K562 (cell line): ENCODE measurements around the gene CKLF. TPM values are rescaled to one million over a fixed set of nuclear protein-coding genes. Genes with fewer than 3 reads are reported as not detected.
A peak's percentile ranks its signal among the peaks of the same experiment; 100 is the strongest.

ENCODE experiments used
- FOXJ3 ChIP-seq: sonication (generic); formaldehyde crosslinking; IDR thresholded peaks from 2 replicates; pipeline ENCODE4 v1.4.0; 2020; ENCODE audit warnings: mild to moderate bottlenecking, missing genetic modification reagents
- MTA1 ChIP-seq: fragments of 450-650 bp; IDR thresholded peaks from 2 replicates; pipeline ENCODE4 v1.6.1; 2017; ENCODE audit warnings: borderline replicate concordance
- RFX1 ChIP-seq: fragments of 450-650 bp; IDR thresholded peaks from 2 replicates; pipeline ENCODE4 v1.6.1; 2016; ENCODE audit warnings: mild to moderate bottlenecking, moderate library complexity
- ZNF253 ChIP-seq: fragments of 250-450 bp; sonication (Bioruptor Pico); conservative IDR thresholded peaks from 2 replicates; pipeline ENCODE4 v1.6.1; 2021; ENCODE audit warnings: mild to moderate bottlenecking
- ZNF41 ChIP-seq: fragments of 250-450 bp; sonication (Bioruptor Pico); conservative IDR thresholded peaks from 2 replicates; pipeline ENCODE4 v1.4.0; 2020; ENCODE audit warnings: mild to moderate bottlenecking
- ZNF561 ChIP-seq: fragments of 450-650 bp; formaldehyde crosslinking; conservative IDR thresholded peaks from 2 replicates; pipeline ENCODE4 v1.4.0; 2020; ENCODE audit warnings: mild to moderate bottlenecking, moderate library complexity
- ZNF696 ChIP-seq: fragments of 250-450 bp; sonication (Bioruptor Pico); conservative IDR thresholded peaks from 2 replicates; pipeline ENCODE4 v1.4.0; 2020; ENCODE audit warnings: mild to moderate bottlenecking, moderate library complexity
- ZSCAN32 ChIP-seq: fragments of 450-650 bp; formaldehyde crosslinking; IDR thresholded peaks from 2 replicates; pipeline ENCODE4 v1.4.0; 2020; ENCODE audit warnings: mild to moderate bottlenecking, moderate library complexity
- polyA plus RNA-seq, 8 experiments: library from polyadenylated mRNA; depleted of rRNA in 4 of 8; stranded (reverse) in 5 of 8; unstranded in 3 of 8; fragments of >200 nt; fragmentation: Nextera tagmentation in 2 of 8; fragmentation: Illumina TruSeq in 1 of 8; extraction: Ambion mirVana in 2 of 8; extraction: Trizol in 1 of 8; gene quantifications; 2 replicates each; pipeline versions ENCODE4 v1.2.1 to v1.2.3, GENCODE V29; 2011 to 2014; ENCODE audit warnings: inconsistent platforms in 1 of 8, missing spikeins in 1 of 8
- total RNA-seq, 7 experiments: library from RNA; depleted of rRNA in 6 of 7; stranded (reverse); fragments of >200 nt in 6 of 7; fragmentation: Illumina TruSeq in 2 of 7; extraction: Trizol in 2 of 7; gene quantifications; 2 replicates each; pipeline versions ENCODE4 v1.2.1 to v1.2.3, GENCODE V29; 2011 to 2021; ENCODE audit warnings: low replicate concordance in 1 of 7
- TF ChIP-seq, protein P1 (sequence below): fragments of 450-650 bp; IDR thresholded peaks from 2 replicates; pipeline ENCODE4 v1.6.1; 2016; ENCODE audit warnings: low read depth, mild to moderate bottlenecking, moderate library complexity
- TF ChIP-seq, protein P2 (sequence below): fragments of 450-650 bp; IDR thresholded peaks from 2 replicates; pipeline ENCODE4 v1.7.0; 2016; ENCODE audit warnings: borderline replicate concordance
- TF ChIP-seq, protein P3 (sequence below): IDR thresholded peaks from 3 replicates; pipeline ENCODE4 v1.6.1; 2011; ENCODE audit warnings: borderline replicate concordance, mild to moderate bottlenecking; ENCODE audit not compliant: insufficient read length, insufficient read depth
- TF ChIP-seq, protein P4 (sequence below): fragments of 450-650 bp; IDR thresholded peaks from 2 replicates; pipeline ENCODE4 v1.6.1; 2017; ENCODE audit warnings: antibody characterized with exemption
- TF ChIP-seq, protein P5 (sequence below), 2 experiments: fragments of 450-650 bp; IDR thresholded peaks; 2 replicates each; pipeline ENCODE4 v1.6.1; 2016; ENCODE audit warnings: mild to moderate bottlenecking in 2 of 2, borderline replicate concordance in 1 of 2, low read depth in 1 of 2, moderate library complexity in 1 of 2

CKLF gene
- total and polyA plus RNA-seq, 9 of the 15 experiments (the other 6 are each of a cell fraction or from before 2014, with no cell fraction given) = 84.8 to 322 (median 118) TPM

DNA sequence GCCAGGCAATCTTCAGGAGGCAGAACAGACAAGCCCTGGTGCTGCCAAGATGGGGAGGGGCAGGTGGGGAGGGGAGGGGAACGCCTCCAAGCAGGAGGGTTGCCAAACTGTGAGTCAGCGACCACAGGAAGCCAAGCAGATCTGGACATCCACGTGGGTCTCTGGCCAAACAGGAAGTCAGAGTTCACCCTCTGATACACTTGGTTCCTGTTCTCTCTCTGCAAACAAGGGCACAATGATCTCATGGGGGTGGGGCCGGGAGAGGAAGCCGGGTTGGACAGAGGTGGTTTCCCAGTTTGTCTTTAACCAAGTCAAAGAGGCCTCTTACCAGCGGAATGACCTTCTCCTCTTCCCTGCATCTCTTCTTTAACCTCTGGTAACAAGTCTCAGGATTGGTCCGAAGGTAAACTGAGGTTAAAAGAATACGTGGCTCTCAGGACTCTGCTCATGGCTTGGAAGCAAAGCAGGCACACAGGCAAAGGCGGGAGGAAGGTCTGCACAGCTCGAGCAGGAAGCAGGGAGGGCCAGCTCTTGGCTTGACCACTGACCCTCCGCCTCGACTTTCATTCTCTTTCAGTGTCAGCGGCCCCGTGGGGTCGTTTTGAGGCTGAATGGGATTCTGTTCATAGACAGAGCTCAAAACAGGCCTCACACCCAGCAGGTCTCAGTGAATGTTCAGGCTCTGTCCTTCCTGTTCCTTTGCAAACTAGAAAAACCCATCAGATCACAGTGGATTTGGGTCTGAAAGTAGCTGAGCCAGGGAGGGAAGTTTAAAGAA lies 35.4 kb upstream of the CKLF start (continued):
- TF ChIP-seq ZSCAN32 = no peak
- TF ChIP-seq RFX1 = no peak
- no peak for TF ChIP-seq ZNF41 (CRISPR knock-in tag)
- TF ChIP-seq, protein P1, sequence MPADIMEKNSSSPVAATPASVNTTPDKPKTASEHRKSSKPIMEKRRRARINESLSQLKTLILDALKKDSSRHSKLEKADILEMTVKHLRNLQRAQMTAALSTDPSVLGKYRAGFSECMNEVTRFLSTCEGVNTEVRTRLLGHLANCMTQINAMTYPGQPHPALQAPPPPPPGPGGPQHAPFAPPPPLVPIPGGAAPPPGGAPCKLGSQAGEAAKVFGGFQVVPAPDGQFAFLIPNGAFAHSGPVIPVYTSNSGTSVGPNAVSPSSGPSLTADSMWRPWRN = peak; percentile 80
- TF ChIP-seq ZNF696 (CRISPR knock-in tag) = no peak
- TF ChIP-seq, protein P2, sequence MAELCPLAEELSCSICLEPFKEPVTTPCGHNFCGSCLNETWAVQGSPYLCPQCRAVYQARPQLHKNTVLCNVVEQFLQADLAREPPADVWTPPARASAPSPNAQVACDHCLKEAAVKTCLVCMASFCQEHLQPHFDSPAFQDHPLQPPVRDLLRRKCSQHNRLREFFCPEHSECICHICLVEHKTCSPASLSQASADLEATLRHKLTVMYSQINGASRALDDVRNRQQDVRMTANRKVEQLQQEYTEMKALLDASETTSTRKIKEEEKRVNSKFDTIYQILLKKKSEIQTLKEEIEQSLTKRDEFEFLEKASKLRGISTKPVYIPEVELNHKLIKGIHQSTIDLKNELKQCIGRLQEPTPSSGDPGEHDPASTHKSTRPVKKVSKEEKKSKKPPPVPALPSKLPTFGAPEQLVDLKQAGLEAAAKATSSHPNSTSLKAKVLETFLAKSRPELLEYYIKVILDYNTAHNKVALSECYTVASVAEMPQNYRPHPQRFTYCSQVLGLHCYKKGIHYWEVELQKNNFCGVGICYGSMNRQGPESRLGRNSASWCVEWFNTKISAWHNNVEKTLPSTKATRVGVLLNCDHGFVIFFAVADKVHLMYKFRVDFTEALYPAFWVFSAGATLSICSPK = no peak
- TF ChIP-seq MTA1 = no peak
- TF ChIP-seq, protein P3, sequence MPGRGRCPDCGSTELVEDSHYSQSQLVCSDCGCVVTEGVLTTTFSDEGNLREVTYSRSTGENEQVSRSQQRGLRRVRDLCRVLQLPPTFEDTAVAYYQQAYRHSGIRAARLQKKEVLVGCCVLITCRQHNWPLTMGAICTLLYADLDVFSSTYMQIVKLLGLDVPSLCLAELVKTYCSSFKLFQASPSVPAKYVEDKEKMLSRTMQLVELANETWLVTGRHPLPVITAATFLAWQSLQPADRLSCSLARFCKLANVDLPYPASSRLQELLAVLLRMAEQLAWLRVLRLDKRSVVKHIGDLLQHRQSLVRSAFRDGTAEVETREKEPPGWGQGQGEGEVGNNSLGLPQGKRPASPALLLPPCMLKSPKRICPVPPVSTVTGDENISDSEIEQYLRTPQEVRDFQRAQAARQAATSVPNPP = no peak
- TF ChIP-seq ZNF561 (CRISPR knock-in tag) = no peak
- TF ChIP-seq, protein P4, sequence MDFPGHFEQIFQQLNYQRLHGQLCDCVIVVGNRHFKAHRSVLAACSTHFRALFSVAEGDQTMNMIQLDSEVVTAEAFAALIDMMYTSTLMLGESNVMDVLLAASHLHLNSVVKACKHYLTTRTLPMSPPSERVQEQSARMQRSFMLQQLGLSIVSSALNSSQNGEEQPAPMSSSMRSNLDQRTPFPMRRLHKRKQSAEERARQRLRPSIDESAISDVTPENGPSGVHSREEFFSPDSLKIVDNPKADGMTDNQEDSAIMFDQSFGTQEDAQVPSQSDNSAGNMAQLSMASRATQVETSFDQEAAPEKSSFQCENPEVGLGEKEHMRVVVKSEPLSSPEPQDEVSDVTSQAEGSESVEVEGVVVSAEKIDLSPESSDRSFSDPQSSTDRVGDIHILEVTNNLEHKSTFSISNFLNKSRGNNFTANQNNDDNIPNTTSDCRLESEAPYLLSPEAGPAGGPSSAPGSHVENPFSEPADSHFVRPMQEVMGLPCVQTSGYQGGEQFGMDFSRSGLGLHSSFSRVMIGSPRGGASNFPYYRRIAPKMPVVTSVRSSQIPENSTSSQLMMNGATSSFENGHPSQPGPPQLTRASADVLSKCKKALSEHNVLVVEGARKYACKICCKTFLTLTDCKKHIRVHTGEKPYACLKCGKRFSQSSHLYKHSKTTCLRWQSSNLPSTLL = no peak
- no peak for TF ChIP-seq FOXJ3
- no peak for TF ChIP-seq ZNF253
- TF ChIP-seq, protein P5, sequence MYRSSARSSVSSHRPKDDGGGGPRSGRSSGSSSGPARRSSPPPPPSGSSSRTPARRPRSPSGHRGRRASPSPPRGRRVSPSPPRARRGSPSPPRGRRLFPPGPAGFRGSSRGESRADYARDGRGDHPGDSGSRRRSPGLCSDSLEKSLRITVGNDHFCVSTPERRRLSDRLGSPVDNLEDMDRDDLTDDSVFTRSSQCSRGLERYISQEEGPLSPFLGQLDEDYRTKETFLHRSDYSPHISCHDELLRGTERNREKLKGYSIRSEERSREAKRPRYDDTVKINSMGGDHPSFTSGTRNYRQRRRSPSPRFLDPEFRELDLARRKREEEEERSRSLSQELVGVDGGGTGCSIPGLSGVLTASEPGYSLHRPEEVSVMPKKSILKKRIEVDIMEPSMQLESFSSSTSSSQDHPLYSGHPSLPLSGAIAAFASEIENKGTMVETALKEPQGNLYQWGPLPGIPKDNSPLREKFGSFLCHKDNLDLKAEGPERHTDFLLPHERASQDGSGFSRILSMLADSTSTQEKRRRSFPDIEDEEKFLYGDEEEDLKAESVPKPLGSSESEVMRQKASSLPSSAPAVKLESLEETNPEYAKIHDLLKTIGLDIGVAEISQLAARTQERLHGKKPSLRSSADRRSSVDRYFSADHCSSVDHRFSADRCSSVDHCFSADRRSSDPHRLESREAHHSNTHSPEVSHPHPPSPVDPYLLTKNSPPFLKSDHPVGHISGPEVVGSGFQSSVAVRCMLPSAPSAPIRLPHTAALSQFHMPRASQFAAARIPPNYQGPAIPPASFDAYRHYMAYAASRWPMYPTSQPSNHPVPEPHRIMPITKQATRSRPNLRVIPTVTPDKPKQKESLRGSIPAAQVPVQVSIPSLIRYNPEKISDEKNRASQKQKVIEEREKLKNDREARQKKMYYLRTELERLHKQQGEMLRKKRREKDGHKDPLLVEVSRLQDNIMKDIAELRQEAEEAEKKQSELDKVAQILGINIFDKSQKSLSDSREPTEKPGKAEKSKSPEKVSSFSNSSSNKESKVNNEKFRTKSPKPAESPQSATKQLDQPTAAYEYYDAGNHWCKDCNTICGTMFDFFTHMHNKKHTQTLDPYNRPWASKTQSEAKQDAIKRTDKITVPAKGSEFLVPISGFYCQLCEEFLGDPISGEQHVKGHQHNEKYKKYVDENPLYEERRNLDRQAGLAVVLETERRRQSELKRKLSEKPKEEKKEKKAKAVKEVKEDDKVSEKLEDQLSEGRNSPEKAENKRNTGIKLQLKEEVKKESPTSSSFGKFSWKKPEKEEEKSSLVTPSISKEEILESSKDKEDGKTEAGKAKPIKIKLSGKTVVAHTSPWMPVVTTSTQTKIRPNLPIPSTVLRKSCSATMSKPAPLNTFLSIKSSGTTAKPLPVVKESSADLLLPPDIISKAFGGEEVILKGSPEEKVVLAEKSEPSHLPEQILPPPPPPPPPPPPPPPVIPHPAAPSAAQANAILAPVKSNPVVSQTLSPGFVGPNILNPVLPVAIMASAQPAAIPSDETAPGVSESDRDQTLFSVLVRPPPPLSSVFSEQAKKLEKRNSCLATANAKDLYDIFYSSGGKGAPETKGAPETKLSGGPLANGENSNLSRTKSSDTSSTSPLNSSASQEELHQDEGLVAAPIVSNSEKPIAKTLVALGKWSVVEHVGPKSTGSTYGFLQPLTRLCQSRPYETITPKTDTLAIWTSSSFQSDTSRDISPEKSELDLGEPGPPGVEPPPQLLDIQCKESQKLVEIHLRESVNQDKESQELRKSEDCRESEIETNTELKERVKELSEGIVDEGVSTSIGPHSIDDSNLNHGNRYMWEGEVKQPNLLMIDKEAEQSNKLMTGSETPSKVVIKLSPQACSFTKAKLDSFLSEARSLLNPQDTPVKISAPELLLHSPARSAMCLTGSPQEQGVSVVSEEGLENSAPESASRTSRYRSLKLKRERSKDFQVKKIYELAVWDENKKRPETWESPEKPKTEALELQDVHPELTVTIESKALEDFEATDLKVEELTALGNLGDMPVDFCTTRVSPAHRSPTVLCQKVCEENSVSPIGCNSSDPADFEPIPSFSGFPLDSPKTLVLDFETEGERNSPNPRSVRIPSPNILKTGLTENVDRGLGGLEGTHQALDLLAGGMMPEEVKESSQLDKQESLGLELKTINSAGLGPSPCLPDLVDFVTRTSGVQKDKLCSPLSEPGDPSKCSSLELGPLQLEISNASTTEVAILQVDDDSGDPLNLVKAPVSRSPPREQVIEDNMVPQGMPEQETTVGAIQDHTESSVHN (IDR thresholded peaks at IDR 0.05; ENCODE audit: borderline replicate concordance in 1 of 2, low read depth in 1 of 2) = peak in 1 of 2 experiments; percentile 82; a peak in 2 of 4 replicates
